Measurements from ENCODE around the gene PDE8B.

Gene PDE8B

DNA sequence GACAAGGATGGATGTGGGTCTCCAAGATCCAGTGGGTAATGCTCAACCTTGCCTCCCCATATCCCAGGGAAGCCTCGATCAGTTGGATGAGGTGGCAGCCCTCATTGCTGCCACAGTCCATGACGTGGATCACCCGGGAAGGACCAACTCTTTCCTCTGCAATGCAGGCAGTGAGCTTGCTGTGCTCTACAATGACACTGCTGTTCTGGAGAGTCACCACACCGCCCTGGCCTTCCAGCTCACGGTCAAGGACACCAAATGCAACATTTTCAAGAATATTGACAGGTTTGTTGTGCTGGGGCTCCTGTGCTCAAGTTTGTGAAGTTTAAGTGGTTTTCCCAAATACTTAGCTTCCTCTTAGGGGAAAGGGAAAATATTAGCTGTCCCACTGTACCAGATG is 207.7 kb downstream of the PDE8B start:
- DNase-seq, result no peak

DNA sequence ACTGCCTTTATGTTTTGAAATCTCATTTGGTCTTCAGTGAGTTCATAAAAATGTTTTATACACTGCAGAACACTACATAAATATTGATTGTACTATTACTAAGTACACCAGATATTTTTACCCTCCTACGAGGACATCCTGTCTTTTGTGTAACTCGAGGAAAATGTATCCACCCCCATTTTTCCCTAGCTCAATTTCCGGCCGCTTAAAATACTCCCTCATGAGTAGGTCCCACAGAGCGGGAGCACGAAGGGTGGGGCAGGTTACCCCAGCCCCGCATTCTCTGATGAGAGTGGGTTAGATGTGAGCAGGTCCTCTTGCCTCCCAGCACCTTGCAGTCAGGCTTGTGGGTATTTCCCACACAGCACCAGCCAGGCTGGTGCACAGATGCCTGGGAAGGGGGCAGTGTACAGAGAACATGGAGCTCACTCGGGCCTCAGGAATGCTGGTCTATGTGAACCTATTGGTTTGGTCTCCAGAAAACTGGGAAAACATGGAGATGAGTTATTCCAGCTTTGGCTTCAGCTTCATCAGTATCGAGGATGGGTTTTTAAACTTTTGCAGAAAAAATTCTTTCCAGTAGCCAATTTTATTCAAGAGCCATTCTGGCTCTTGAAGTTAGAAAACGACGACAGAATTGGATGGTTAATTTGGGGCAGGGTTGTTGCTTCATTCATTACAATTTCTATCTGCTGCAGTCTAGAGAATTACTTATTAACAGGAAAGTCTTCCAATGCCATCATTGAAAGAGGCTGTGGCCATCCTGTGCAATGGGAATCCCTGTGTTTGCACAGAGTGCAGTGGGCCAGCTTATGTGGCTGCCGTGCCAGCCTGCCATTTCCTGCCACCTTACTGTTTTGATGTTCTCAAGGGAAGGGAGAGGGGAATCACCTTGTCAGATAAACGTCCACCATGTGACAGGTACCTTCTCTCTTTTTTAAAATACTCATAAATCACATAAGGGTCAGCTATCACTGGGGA is 208.4 kb downstream of the PDE8B start:
- no peak for DNase-seq

DNA sequence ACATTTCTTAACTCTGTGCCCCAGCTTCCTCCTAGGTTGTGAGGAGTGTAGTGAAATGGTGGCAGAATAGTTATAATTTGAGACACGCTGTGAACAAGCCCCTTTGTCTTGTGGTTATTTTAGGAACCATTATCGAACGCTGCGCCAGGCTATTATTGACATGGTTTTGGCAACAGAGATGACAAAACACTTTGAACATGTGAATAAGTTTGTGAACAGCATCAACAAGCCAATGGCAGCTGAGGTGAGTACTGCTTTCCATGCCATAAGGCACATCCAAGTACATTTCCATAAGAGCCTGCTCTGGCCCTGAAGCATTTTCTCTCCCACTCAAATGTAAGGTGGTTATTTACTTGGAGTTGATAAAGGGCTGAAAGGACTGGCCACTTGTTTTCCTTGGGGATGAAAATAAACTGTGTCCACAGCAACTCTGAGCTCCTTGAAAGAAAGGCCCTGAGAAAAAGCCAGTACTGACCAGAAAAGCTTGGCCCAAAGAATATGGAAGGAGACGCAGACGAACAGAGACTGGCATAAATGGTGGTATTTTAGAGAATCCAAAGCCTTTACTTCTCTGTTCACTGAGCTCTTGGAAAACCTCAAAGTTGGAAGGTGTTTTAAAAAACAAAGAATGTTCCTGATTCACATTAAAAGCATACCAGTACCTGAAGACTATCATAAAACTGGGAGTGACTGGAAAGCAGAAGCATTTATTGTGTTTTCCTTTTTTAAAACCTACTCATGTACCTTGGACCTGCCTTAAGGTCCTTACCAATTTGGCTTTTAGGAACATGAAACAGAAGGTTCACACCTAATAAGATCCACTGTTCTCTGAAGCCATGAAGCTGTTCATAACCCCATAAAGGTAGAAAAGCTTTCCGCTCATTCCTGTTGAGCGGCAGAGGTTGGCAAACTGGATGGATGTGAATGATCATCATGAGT is 209.4 kb downstream of the PDE8B start:
- DNase-seq, result peak; percentile 2

DNA sequence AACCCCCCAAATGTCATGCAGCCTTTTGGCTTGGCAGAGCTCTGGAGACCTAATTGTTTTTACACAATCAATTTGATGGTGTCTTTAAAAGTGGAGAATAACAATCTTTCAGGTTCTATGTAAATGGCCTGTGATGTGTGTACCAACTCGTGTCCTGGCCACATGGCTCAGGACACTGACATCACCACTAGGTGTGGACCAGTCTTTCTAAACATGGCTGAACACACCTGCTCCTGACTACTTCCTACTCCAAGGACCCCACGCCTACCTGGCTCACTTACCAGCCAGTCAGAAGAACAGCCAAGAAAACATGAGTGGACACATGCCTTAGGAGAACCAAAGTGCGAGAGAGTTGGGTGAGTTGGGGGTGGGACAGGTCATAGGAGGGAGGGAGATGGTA is 210.5 kb downstream of the PDE8B start:
- no peak for DNase-seq

DNA sequence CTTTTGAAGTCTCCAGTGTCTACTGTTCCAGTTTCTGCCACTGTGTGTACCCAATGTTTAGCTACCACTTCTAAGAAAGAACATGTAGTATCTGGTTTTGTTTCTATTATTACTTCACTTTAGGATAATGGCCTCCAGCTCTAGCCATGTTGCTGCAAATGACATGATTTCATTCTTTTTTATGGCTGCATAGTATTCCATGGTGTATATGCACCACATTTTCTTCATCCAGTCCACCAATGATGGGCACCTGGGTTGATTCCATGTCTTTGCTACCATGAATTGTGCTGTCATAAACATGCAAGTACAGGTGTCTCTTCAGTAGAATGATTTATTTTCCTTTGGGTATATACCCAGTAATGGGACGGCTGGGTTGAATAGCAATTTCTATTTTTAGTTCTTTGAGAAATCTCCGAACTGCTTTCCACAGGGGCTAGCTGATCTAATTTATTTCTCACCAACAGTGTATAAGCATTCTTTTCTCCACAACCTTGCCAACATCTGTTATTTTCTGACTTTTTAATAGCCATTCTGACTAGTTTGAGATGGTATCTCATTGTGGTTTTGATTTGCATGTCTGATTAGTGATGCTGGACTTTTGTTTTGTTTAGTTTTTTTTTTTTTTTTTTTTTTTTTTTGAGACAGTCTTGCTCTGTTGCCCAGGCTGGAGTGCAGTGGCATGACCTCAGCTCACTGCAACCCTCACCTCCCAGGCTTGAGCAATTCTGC is 212.7 kb downstream of the PDE8B start:
- DNase-seq, result no peak

DNA sequence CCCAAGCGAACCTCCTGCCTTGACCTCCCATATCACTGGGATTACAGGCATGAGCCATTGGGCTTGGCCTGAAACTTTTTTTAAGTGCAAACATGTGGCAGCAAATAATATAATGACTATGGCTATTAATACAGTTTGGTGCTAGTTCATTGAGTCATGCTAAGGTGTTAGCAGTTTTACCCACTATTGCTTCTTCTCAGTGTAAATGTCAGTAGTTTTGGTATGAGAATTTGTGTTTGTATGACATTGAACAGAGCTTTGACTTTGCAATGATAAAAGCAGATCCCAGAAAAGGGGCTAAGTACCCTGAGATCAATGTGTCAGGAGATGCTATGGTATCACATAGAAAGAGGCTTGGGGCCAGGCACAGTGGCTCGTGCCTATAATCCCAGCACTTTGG is 214.4 kb downstream of the PDE8B start:
- no peak for DNase-seq

DNA sequence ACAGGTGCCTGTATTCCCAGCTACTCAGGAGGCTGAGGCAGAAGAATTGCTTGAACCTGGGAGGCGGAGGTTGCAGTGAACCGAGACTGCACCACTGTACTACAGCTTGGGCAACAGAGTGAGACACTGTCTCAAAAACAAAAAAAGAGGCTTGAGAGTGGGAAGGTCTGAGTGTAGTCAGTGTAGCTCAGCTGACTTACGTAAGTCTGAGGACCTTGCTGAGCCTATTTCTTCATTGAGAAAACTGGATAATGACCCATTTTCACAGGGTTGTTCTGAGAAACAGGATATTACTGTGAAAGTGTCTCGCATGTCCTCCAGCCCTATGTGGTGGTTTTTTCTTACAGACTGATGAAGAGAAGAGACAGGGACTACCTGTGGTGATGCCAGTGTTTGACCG is 214.9 kb downstream of the PDE8B start:
- DNase-seq, result no peak

DNA sequence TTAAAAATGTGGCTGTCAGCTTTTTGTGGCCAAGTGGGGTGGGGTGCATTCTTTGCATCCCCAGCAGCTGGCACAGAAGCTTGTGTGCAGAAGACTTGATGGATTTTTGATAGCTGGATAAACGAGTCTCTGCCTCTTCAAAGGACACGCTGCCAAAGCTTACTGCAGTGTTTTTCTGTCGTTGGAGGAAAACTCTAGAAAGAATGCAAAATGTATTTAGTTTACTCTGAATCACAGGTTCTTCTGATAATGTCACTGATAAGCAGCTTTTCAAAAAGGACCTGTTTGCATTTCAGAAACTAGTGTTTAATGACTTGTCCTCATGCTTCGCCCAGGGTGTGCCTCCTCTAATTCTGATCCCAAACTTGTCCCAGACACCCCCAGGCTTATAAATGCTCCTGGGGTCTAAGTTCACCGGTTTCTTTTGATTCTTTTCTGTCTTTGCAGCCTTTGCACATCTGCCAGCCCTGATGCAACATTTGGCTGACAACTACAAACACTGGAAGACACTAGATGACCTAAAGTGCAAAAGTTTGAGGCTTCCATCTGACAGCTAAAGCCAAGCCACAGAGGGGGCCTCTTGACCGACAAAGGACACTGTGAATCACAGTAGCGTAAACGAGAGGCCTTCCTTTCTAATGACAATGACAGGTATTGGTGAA is 215.6 kb downstream of the PDE8B start:
- no peak for DNase-seq

DNA sequence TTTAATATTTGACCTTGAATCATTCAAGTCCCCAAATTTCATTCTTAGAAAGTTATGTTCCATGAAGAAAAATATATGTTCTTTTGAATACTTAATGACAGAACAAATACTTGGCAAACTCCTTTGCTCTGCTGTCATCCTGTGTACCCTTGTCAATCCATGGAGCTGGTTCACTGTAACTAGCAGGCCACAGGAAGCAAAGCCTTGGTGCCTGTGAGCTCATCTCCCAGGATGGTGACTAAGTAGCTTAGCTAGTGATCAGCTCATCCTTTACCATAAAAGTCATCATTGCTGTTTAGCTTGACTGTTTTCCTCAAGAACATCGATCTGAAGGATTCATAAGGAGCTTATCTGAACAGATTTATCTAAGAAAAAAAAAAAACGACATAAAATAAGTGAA is 216.2 kb downstream of the PDE8B start:
- DNase-seq, result no peak

DNA sequence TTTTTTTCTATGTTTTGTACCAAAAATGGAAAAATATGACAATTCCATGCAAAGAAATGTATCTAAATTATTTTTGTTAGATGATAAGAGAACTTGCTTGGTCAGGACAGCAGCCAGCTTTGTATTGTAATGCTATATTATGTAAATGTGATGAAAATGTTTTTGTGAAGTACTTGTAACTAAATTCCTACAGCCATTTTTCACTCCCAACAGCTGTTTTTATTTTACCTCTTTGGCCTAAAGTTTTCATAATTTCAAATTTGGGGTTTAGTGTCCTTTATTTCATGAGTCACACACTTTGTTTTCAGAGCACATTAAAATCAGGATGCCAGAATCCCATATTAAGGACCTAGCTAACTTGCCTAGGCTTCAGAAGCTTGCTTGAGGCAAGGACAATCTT is 217.5 kb downstream of the PDE8B start:
- DNase-seq, result no peak

DNA sequence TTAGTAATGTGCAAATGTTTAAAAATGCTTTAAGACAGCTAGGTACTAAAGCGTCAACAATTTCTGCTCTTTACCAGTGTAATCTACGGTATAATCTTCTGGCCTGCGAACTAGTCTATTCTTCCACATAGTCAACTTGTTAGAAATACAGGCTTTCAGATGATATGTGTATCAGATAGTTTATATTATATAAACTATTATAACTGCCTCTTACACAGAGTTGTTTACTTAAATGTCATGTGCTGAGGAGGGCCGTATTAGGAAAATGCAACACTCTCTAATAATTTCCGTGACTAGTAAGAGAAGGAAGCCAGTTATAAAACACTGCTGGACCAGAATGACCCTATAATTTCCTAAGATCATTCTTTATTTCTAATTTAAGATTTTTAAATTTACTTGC is 218.0 kb downstream of the PDE8B start:
- no peak for DNase-seq

DNA sequence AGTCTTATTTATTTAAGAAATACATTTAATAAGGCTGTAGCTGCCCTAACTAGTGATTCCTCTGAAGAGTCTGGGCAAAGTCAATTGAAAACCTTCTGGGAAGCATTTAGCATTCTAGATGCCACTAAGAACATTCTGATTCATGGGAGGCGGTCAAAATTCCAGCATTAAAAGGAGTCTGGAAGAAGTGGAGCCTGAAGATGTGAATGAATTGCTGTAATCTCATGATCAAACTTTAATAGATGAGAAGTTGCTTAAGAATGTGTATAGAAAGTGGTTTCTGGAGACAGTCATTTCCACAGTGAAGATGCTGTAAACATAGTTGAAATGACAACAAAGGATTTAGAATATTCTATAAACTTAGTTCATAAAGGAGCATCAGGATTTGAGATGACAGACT is 220.2 kb downstream of the PDE8B start:
- no peak for DNase-seq

DNA sequence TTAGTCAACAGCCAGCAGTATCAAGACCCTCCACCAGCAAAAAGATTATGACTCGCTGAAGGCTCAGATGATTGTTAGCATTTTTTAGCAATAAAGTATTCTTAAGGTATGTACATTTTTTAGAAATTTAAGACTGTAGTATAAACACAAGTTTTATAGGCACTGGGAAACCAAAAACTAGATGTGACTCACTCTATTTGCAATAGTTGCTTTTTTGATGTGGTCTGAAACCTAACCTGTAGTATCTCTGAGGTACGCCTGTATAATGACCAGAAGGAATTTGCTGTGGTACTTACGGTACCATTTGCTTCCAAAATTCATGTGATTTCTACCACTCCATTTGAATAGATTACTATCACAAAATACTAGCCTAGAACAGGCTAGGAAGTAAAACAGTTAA is 220.8 kb downstream of the PDE8B start:
- no peak for DNase-seq

DNA sequence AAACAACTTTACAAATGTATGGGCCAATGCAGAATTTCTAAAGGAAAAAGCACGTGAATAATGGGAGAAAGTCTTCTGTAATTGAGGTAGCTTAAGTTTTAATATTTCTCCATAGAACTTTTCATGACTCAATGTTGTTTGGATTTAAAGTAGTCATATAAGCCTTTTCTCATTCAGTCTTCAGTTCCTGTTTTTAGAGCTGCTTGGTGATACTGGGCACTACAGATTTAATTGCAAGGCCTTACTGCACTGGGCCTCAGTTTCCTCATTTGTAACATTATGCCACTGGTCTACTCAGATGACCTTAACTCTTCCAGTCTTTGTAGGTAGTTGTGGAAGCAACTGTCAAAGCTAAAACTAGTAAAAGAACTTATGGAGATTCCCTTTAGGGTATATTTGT is 221.2 kb downstream of the PDE8B start:
- no peak for DNase-seq

DNA sequence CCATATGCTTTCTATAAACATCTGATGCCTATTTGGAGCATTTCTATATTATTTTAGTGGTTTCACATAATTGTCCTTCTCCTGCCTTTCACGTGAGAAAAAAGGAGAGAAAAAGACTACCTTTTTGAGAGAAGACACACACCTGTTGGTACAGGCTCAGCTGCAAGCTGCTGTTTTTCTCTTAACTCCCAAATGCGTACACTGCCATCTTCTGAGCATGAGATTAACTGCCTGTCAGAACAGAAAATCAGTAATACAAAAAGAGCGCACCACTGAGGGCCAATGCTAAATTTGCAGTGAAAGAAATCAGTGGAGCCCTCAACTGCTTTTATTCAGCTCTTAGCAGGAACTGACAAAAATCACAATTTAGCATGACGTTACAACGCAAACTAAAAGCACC is 226.7 kb downstream of the PDE8B start:
- DNase-seq, result peak; percentile 39

DNA sequence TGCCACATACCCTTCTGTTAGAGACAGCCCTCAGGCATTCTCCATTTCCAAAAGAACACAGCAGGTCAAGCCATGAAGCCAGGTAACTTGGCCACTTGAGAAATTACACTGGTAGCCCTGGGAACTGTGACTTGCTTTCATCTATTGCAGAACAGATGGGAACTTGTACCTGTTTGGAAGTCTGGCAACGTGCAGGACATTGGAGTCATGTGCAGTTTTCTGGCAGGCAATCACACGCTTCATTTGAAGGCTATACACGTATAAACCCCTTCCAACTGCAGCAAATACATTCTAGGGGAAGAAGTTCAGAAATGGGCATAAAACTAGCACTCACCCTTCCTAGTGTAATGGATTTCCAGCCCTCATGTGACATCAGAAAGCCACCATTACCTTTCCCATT is 227.6 kb downstream of the PDE8B start:
- DNase-seq, result peak; percentile 24

DNA sequence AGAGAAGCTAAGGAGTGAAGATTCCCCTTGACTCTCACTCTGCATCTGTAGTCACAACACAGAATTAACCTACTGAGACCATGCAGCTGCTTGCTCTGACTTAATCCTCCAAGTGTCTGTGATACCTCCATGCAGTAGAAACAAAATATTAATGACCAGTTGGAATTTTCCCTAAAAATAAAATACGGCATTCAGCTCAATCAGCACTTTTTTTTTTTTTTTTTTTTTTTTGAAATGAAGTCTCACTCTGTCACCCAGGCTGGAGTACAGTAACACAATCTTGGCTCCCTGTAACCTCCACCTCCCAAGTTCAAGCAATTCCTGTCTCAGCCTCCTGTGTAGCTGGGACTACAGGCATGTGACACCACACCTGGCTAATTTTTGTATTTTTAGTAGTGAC is 233.2 kb downstream of the PDE8B start:
- DNase-seq, result no peak

DNA sequence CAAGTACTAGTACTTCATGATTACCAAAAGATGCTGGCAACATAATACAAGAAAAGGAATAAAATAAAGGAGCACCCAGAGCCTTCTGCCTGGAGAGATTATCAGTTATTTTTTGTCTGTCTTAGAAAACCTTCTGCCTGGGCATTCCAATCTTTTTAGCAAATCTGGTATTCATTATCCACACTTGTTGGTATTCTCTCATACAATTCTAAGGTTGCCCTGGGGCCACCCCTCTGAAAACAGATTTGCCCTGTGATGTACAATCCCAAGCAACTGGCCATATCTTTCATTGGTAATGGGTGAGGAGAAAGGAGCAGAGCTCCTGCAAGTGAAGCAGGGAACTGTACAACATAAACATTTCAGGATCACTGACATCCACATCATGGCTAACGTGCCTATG is 233.9 kb downstream of the PDE8B start:
- DNase-seq, result no peak

DNA sequence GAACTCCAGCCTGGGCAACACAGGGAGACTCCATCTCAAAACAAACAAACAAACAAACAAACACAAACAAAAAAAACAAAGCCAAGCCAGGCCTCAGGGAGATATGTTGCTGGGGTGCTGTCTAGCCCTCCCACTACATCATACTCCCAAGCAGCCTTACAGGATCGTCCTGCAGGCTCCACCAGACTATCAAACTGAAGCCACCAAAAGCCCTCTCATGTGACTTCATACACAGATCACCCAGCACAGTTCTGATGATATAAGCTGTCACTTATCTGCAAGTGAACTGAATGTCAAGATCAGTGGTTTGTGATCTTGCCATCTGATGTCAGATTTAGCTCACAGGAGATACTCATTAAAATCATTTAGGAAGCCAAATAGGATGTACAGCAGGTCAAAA is 238.4 kb downstream of the PDE8B start:
- DNase-seq, result no peak

DNA sequence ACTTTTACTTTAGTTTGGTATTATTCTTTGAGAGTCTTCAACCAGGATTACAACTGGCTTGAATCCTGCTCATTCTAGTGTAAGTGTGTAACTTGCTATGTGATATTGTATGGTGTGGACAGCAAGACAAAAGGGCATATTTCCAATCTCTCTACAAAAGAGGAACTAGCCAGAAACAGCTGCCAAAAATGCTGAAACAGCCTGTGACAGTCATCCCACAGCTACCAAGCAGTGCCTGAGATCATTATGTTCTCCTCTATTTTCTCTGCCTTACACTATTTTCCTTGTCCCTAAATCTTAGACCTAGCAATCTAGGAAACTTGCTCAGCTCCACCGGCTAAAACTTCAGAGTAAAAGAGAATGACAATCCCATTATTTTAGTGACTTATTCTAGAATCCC is 238.8 kb downstream of the PDE8B start:
- no peak for DNase-seq

DNA sequence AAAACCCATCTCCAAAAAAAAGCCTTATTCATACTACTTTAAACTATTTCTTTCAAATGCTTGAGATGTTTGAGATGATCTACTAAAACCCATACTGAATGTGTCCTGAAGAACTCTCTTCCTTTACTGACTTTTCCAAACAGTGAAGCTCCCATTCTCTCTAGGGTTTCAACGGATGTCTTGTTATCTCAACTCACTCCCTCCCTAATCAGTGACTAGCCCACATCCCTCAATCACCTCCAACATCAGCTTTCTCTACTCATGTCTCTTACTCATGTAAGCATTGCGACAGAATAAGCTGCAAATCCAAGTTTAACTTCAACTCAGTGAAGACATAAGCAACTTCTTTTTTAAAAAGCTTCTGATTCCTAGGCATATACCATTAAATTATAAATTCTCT is 239.5 kb downstream of the PDE8B start:
- no peak for DNase-seq

DNA sequence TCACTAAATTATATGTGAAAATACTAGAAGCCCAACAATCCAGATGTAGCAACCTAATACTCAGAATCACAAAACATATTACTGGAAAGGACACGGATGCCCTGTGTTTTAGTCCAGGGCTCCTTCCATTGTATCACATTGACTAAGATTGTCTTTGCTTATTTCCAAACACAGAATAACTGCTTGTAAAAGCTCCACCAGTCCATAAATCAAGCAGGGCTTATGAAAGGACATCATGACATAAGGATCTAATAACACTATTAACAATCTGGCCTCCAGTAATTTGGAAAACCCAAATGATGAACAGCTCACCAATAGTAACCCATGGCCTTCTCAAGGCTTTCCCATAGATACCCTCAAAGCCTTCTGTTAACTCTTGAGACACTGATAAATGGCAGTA is 241.9 kb downstream of the PDE8B start:
- DNase-seq, result no peak

DNA sequence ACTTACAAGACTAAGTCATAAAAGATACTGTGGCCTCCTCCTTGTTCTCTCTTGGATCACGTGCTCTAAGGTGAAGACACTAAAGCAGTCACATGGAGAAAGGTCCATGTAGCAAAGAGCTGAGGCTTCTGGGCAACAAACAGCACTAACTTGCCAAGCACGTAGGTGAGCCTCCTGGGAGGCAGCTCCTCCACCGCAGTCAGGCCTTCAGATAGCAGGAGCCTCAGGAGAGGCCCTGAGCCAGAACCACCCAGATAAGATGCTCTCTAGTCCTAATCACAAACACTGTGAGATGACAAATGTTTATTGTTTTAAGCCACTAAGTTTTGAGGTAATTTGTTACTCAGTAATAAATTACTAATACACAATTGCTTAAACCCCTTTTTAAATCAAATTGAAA is 243.6 kb downstream of the PDE8B start:
- DNase-seq, result no peak

All from NCI-H2171 treated with DMSO at 0.1 percent for 48 hours (cell line).